ENCODE measurements around the gene IGSF21. TPM values are rescaled to one million over a fixed set of nuclear protein-coding genes. Genes with fewer than 3 reads are reported as not detected.

The IGSF21 gene
- total and polyA plus RNA-seq, 2 of the 4 experiments (the other 2 are of a cell fraction): not detected

DNA sequence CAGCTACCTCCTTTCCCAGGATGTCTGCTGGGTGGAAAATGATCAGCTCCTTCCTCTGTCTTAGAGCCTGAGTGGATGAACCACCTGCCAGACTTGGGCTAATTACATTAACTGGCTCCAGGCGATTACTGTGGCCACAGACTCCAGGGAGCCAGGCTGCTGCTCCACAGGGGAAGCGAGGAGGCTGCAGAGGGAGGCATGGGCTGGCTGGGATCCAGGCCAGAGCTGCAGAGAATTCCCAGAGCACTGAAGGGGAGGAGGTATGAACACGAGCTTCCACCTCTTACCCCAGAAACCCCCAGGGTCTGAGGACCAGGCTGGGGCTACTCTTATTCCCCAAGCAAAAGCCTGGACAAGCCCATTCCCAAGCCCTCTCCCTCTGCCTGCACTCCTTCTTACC, 237.2 kb downstream of the IGSF21 start:
- Histone ChIP-seq H3K14ac (replicated peaks; ENCODE audit: low read depth, low read length) (no peak overlapping the region), H3K27me3 (ENCODE audit: control insufficient read depth, insufficient read depth, low read length) (no peaks in the 10 kb centered on the region), H2BK5ac (ENCODE audit: low read depth, low read length, poor library complexity, severe bottlenecking) (no peak overlapping the region), H3K23ac (ENCODE audit: low read depth, low read length) (no peak overlapping the region), H2BK20ac (ENCODE audit: low read depth, low read length) (no peak overlapping the region), H3K9ac (ENCODE audit: low read depth, low read length) (no peak overlapping the region), H4K8ac (ENCODE audit: low read depth in 2 of 2, low read length in 2 of 2) (no peak overlapping the region), H3K18ac (ENCODE audit: low read depth, low read length) (no peak overlapping the region), H2AFZ (replicated peaks; ENCODE audit: low read length, poor library complexity) (no peak overlapping the region), H4K91ac (ENCODE audit: insufficient read depth, low read depth, low read length) (no peak overlapping the region), H2AK9ac (replicated peaks; ENCODE audit: low read depth, low read length, poor library complexity) (no peak overlapping the region), H3K4ac (ENCODE audit: low read depth, low read length) (no peak overlapping the region), H2AK5ac (ENCODE audit: low read depth, low read length) (no peak overlapping the region), H3K27ac (ENCODE audit: insufficient read depth, low read length) (no peak overlapping the region), H4K5ac (ENCODE audit: low read depth, low read length) (no peak overlapping the region), H3K9me1 (ENCODE audit: insufficient read depth, low read length) (no peaks in the 10 kb centered on the region), H3K56ac (ENCODE audit: extremely low read depth, insufficient read depth, low read length) (no peak overlapping the region), H3K79me1 (ENCODE audit: low read depth in 1 of 2, low read length in 2 of 2) (no peaks in the 10 kb centered on the region), H2BK15ac (ENCODE audit: low read depth, low read length) (no peak overlapping the region), H3K4me3 (ENCODE audit: insufficient read depth, low read depth, low read length) (no peak overlapping the region), H4K20me1 (ENCODE audit: insufficient read depth, low read length) (no peaks in the 10 kb centered on the region), H3K9me3 (ENCODE audit: control insufficient read depth, insufficient read depth, low read length) (peaks cover 33% of the 10 kb centered on the region), H3K4me1 (ENCODE audit: control insufficient read depth, insufficient read depth, low read length) (no peaks in the 10 kb centered on the region), H3K36me3 (ENCODE audit: control insufficient read depth, insufficient read depth, low read length) (no peaks in the 10 kb centered on the region), H3K4me2 (ENCODE audit: low read depth, low read length) (no peak overlapping the region), H2BK120ac (ENCODE audit: low read depth, low read length) (no peak overlapping the region)
- TF ChIP-seq BHLHE40 (IDR thresholded peaks at IDR 0.05; ENCODE audit: low read depth, low read length): no peak
- ChIA-PET POLR2A (ENCODE audit: unreplicated experiment) (no interaction called here), CTCF (no interaction called here)
- ATAC-seq (ENCODE audit: low read depth) (no peak), DNase-seq (no peak)
- BruUV-seq (replicated peaks): no TSS peak
- intact Hi-C loops (cut with micrococcal nuclease): no loop called here
- dilution Hi-C loops (cut with HindIII; ENCODE audit: low sequenced_read_pairs, unreplicated experiment): no loop called here
- WGBS, 2 experiments (ENCODE audit: extremely low coverage in 2 of 2, insufficient read length in 1 of 2): no CpG with 5 or more reads among the region's 3 CpGs
- in situ Hi-C loops (cut with MboI; ENCODE audit: low sequenced_read_pairs): no loop called here

All from IMR-90 (cell line).